Measurements from ENCODE around the gene TENT5C.
A peak's percentile ranks its signal among the peaks of the same experiment; 100 is the strongest.

Gene TENT5C

GRCh38 chr1:117613969-117614729 lies 8.3 kb downstream of the TENT5C start:
- no peak for DNase-seq

- no peak for DNase-seq
Observed at GRCh38 chr1:117615474-117615873, 9.6 kb downstream of the TENT5C start.

DNA sequence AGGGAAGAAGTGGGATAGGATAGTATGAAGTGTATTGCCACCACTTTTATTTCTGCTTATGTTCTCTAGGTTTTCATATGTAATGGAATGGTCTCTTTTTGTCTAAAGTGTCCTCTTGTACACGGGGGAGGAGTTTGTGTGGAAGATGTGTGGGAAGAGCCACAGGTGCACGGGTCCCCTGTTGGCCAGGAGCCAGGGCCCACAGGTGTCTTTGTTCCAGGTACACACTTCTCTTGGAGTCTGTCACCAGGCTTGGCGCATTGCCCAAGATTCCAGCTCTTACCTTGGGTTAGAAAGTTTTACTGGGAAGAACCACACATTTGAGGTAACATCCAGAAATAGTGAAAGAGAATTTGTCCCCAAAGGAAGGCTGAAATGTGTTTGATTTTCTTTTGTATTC lies 10.5 kb downstream of the TENT5C start:
- DNase-seq: no peak

- DNase-seq: no peak
Observed at GRCh38 chr1:117616967-117617366, 11.1 kb downstream of the TENT5C start.

- no peak for DNase-seq
Observed at GRCh38 chr1:117618450-117619122, 12.7 kb downstream of the TENT5C start.

DNA sequence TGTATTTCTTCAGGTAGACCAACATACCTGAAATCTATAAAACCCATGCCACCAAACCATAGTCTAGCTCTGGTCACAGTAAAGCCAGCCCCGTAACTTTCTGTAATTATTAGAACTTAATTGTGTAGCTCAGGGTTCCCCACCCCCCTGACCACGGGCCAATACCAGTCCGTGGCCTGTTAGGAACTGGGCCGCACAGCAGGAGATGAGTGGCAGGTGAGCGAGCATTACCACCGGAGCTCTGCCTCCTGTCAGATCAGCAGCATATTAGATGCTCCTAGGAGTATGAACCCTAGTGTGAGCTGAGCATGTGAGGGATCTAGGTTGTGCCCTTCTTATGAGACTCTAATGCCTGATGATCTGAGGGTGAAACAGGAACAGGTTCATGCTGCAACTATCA lies 14.6 kb downstream of the TENT5C start:
- DNase-seq: no peak

DNA sequence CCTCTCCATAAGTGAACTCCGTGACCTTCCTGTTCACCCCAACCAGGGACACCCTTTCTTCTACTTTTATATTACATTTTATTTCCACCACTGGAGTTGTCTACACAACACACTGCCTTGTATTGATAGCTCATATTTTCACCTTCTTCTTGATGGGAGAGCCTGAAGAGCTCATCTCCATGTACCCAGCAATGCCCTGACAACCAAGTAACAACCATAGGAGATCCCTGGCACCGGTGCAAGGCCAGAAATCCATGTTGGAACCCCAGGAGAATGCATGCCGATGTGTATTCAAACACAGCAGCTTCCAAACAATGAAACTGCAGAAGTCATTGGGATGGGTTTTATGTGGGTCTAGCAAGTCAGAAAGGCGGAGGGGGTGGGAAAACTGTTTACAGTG lies 15.5 kb downstream of the TENT5C start:
- no peak for DNase-seq

GRCh38 chr1:117622726-117623125 lies 16.9 kb downstream of the TENT5C start:
- no peak for DNase-seq

- DNase-seq: no peak
Observed at GRCh38 chr1:117623141-117623540, 17.3 kb downstream of the TENT5C start.

DNA sequence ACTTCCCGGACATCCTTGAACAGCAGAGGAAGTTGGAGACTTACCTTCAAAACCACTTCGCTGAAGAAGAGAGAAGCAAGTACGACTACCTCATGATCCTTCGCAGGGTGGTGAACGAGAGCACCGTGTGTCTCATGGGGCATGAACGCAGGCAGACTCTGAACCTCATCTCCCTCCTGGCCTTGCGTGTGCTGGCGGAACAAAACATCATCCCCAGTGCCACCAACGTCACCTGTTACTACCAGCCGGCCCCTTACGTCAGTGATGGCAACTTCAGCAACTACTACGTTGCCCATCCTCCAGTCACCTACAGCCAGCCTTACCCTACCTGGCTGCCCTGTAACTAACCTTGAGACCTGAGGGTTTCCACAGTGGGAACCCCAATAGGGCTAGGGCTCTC lies 17.9 kb downstream of the TENT5C start:
- DNase-seq: no peak

DNA sequence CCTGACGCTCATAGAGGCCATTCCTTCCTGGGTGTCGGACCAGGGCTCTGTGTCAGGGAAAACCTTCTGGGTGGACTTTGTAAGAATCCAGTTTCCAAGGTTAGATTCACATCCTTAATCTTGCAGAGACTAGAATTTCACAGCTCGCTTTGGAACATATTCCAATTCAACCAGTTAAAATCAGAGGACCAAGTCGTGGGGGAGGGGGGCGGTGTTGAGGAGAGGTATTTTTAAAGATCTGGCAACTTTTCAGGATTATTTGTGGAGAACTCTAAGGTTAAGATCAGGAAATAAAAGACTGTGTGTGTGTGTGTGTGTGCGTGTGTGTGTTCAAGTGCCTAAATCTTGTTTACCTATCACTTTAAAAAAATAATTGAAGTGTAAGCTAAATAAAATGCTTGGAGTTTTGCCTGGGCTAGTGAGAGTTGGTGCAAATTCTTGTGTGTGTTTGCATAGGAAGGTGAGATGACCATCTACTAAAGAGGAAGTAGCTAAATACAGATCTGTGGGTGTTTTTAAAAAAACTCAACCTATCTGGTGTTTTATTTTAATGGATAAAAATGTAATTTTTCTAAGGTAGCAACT lies 21.8 kb downstream of the TENT5C start:
- DNase-seq: peak; percentile 51

DNA sequence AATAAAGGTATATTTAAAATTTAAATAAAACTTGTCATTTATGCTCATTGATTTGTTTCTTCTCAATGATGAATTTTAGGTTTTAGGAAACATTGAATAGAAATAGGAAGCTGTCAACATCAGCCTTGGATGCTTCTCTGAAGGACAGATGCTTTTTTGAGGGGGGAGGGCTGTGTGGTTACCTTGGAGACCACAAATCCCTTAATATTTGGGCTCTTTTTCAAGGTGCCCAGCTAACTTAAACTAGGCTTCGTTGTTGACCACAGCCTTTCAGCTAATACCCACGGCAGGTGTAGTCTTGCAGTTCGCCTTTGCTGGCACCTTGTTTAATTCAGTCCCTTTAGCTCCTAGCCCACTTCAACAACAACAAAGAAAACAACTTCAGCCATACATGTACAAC lies 22.5 kb downstream of the TENT5C start:
- DNase-seq: no peak

DNA sequence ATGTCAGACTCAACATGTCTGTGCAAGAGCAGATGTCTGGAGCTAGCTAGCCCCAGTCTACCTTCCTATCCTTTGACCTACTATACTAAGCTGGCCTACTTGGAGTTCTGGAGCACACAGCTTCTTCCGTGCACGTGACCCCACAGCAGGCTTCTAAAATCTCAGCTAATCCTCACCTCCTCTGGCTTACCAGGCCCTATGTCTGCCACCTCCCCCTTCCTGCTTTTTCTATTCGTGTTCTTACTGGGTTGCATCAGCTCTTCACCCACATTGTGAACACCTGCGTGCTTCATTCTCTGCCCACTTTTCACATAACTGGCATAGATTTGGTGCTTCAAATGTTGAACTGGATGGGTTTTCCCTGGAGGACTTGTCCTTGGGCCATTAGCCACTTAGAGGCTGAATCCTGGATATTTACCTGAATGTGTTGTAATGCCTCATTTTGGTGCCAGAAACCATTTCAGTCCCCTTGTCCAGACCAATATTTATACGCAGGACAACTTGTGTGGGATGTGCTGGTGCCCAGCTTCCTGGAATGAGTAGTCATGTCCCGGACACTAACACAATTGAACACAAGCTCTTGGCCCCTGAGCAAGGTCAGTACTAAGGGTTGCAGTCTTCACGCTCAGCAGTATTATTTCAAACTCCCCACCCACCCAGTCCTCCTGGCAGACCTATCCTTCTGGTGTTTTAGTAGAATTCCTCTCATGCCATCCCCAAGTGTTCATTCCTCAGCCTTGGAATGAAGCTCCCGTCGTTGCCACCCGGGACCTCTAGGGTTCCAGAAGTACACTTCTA lies 24.0 kb downstream of the TENT5C start:
- DNase-seq: no peak

DNA sequence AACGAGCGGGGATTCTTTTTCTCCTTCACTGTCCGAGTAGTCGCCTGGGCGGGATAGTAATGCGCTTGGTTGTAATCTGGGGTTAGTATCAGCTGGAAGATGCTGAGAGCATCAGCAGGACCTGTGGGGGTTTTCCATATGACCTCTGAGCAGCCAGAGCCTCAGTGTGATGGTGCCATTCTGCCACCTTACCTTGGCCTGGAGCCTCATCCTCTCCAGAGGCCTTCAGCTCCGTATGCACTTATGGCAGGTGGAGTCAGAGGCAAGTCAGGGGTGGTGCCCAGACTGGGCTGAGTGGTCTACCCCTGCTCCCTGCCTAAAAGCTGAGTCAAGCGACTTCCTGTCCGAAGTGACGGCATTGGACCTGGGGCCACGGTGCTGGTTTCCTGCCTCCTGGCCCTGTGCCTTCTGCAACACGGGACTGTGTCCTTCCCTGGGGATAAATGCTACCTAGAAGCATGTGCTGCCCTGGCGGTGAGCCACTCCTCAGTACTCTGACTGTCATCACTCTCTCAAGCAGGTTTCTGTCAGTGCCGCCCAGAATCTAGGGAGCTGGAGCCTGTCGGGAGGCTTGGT lies 24.7 kb downstream of the TENT5C start:
- DNase-seq: no peak

DNA sequence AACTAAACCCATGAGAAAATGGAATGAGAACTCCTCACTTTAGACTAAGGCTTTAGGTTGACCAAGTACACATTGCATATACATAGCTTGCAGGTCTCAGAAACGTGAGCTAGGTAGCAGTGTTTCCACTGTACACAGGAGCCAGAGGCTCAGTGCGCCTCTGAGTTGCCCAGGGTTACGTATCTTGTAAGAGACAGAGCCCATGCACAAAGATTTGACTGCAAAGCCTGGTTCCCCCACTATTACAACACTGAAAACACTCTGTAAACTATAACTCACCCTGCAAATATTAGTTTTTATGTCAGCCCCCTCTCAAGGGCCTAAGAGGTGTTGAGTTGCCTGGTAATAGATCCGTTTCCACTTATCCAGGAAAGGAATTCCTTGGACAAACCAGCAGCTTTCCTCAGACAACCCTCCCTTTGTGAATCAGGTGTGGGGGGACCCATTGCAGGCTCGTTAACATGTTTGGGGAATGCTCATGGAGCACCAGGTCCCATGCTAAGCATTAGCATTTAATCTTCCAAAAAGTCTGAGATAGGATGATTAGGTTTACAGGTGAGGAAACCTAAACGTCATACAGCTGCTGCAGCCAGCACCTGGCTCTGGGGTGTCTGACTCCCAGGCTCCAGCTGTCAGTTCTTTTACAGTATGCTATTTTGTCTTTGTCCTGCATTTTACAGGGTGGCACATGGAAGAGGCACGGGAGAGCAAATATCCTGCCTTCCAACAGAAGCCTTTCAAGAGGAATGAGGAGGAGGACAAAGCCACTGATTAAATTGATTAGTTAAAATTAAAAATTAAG lies 25.7 kb downstream of the TENT5C start:
- no peak for DNase-seq

GRCh38 chr1:117632269-117633067 lies 26.6 kb downstream of the TENT5C start:
- DNase-seq: peak; percentile 15

- no peak for DNase-seq
Observed at GRCh38 chr1:117633068-117633345, 27.2 kb downstream of the TENT5C start.

DNA sequence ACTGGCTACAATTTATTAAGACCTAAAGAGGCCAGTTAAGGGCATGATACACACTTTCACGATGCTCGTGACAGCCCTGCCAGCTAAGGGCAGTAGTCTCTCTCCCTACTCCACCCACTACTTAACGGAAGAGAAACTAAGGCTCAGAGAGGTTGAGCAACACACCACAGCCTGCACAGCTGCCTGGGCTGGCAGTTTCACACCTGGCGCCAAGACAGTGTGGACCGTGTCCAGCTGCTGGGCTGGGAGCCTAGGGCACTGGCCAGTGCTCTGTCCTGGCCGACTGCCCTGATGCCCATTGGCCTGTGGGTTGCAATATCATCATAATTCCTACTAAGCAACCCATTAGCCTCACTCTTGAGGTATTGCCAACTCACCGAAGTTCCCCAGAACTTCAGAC lies 27.6 kb downstream of the TENT5C start:
- no peak for DNase-seq

DNA sequence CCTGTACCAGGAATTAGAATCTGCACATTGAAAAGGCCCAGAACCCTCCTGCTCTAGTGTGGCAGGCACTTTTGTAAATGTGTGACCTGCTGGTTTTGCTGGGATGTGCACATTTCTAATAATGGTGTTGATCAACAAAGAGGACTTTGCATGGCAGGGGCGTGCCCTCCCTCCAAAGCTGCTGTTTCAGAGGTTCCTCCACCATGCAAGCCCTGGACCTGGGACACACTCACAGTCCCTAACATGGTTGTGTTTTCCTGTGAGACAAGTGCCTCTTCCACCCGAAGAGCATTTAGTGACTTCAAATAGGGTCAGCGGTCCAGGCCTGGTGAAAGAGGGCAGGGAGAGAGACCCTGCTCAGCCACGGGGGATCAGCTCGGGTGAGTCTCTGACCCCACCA lies 28.1 kb downstream of the TENT5C start:
- no peak for DNase-seq

- no peak for DNase-seq
Observed at GRCh38 chr1:117634631-117635030, 28.8 kb downstream of the TENT5C start.

- DNase-seq: no peak
Observed at GRCh38 chr1:117635805-117636204, 30.0 kb downstream of the TENT5C start.
